CD14-positive monocyte (primary cell): ENCODE results near the gene HAP1. TPM values are rescaled to one million over a fixed set of nuclear protein-coding genes. Genes with fewer than 3 reads are reported as not detected.

Experiments used
- DNase-seq, 3 donors: peaks; one replicate each; pipeline ENCODE4 v3.0.0-alpha.2; 2011 to 2022
- H2AFZ ChIP-seq: 2 replicates; pipeline ENCODE4 v1.6.0; 2012; ENCODE audit warnings: mild to moderate bottlenecking, low read depth, low read length, inconsistent platforms; ENCODE audit not compliant: insufficient read depth, poor library complexity, severe bottlenecking
- H3K27ac ChIP-seq, 2 donors: 1 replicate in 1 of 2; 2 replicates in 1 of 2; pipeline ENCODE4 v1.5.1; 2012 to 2013; ENCODE audit warnings: low read length in 2 of 2, control low read depth in 1 of 2, inconsistent platforms in 1 of 2, low read depth in 1 of 2, mild to moderate bottlenecking in 1 of 2
- H3K27me3 ChIP-seq, 2 donors: one replicate each; pipeline versions ENCODE4 v1.6.0 to v1.6.1; 2011 to 2013; ENCODE audit warnings: low read length in 2 of 2; ENCODE audit not compliant: control insufficient read depth in 2 of 2, insufficient read depth in 2 of 2
- H3K36me3 ChIP-seq, 2 donors: replicated peaks in 1 of 2; 1 replicate in 1 of 2; 2 replicates in 1 of 2; pipeline versions ENCODE4 v1.5.1 to v1.6.1; 2012 to 2013; ENCODE audit warnings: low read length in 2 of 2, control low read depth in 1 of 2, inconsistent platforms in 1 of 2, mild to moderate bottlenecking in 1 of 2; ENCODE audit not compliant: insufficient read depth in 2 of 2, control insufficient read depth in 1 of 2
- H3K4me1 ChIP-seq, 2 donors: 1 replicate in 1 of 2; 2 replicates in 1 of 2; pipeline versions ENCODE4 v1.5.1 to v1.6.1; 2012 to 2013; ENCODE audit warnings: low read length in 2 of 2, control low read depth in 1 of 2, inconsistent platforms in 1 of 2, mild to moderate bottlenecking in 1 of 2, moderate library complexity in 1 of 2; ENCODE audit not compliant: insufficient read depth in 2 of 2, control insufficient read depth in 1 of 2
- H3K4me2 ChIP-seq: replicated peaks from 2 replicates; pipeline ENCODE3; 2012; ENCODE audit warnings: low read length, moderate library complexity, mild to moderate bottlenecking; ENCODE audit not compliant: poor library complexity, severe bottlenecking; ENCODE audit errors: extremely low read depth
- H3K4me3 ChIP-seq, 3 experiments: fragments of 200-600 bp in 1 of 3; sonication (generic) in 1 of 3; replicated peaks in 1 of 3; 1 replicate in 2 of 3; 2 replicates in 1 of 3; pipeline ENCODE4 v1.5.1; 2011 to 2013; ENCODE audit warnings: low read length in 3 of 3, mild to moderate bottlenecking in 3 of 3, control low read depth in 2 of 3, low read depth in 2 of 3, inconsistent platforms in 1 of 3, moderate library complexity in 1 of 3
- H3K79me2 ChIP-seq: 2 replicates; pipeline ENCODE4 v1.6.0; 2012; ENCODE audit warnings: mild to moderate bottlenecking, control low read depth, inconsistent platforms, low read length, moderate library complexity; ENCODE audit not compliant: insufficient read depth
- H3K9ac ChIP-seq: 2 replicates; pipeline ENCODE4 v1.6.0; 2017; ENCODE audit warnings: low read length, mild to moderate bottlenecking; ENCODE audit not compliant: insufficient read depth, poor library complexity, severe bottlenecking
- H3K9me3 ChIP-seq, 2 donors: replicated peaks in 1 of 2; 1 replicate in 1 of 2; 2 replicates in 1 of 2; pipeline versions ENCODE4 v1.5.1 to v1.6.1; 2012 to 2013; ENCODE audit warnings: low read length in 2 of 2, control low read depth in 1 of 2; ENCODE audit not compliant: control insufficient read depth in 1 of 2, insufficient read depth in 1 of 2
- H4K20me1 ChIP-seq: 2 replicates; pipeline ENCODE4 v1.6.0; 2012; ENCODE audit warnings: mild to moderate bottlenecking, low read length, control low read depth, moderate library complexity; ENCODE audit not compliant: insufficient read depth
- H3K27ac Mint-ChIP-seq, 7 donors: one replicate each; pipeline ENCODE4 v1.8.0; 2020; ENCODE audit warnings: mild to moderate bottlenecking in 7 of 7, mixed read lengths in 7 of 7, moderate library complexity in 6 of 7, inconsistent platforms in 2 of 7
- H3K27me3 Mint-ChIP-seq, 3 donors: one replicate each; pipeline ENCODE4 v1.8.0; 2021 to 2022; ENCODE audit warnings: low read depth in 3 of 3, mild to moderate bottlenecking in 3 of 3, mixed read lengths in 3 of 3, moderate library complexity in 3 of 3, inconsistent platforms in 1 of 3
- H3K36me3 Mint-ChIP-seq, 2 donors: one replicate each; pipeline ENCODE4 v1.8.0; 2020; ENCODE audit warnings: mixed read lengths in 2 of 2, inconsistent platforms in 1 of 2, mild to moderate bottlenecking in 1 of 2
- H3K4me1 Mint-ChIP-seq: one replicate; pipeline ENCODE4 v1.8.0; 2020; ENCODE audit warnings: mild to moderate bottlenecking, mixed read lengths
- H3K4me3 Mint-ChIP-seq, 2 donors: one replicate each; pipeline ENCODE4 v1.8.0; 2020; ENCODE audit warnings: mild to moderate bottlenecking in 2 of 2, mixed read lengths in 2 of 2, moderate library complexity in 1 of 2
- H3K9me3 Mint-ChIP-seq, 7 donors: one replicate each; pipeline ENCODE4 v1.8.0; 2020 to 2022; ENCODE audit warnings: mixed read lengths in 7 of 7, mild to moderate bottlenecking in 6 of 7, moderate library complexity in 6 of 7, inconsistent platforms in 2 of 7
- WGBS: methylation state at CpG from one replicate; pipeline ENCODE4 v1.1.5; 2013; ENCODE audit warnings: missing lambda C conversion rate; ENCODE audit not compliant: insufficient coverage; 5-methylcytosine and 5-hydroxymethylcytosine counted together
- intact Hi-C, 2 donors: fragments of 100-400 bp; cut with micrococcal nuclease; formaldehyde crosslinking; loops; one replicate each; pipeline versions ENCODE4 v1.15.0 to v1.15.1; 2023
- polyA plus RNA-seq, 3 donors: library from polyadenylated mRNA; depleted of rRNA in 1 of 3; unstranded in 2 of 3; stranded (reverse) in 1 of 3; fragments of 300-500 nt in 2 of 3; fragments of >200 nt in 1 of 3; fragmentation: Illumina TruSeq in 2 of 3; gene quantifications; 1 replicate in 2 of 3; 2 replicates in 1 of 3; pipeline ENCODE4 v1.2.3, GENCODE V29; 2012 to 2021
- TF ChIP-seq, protein P1 (sequence below): fragments of 200-600 bp; IDR thresholded peaks from one replicate; pipeline ENCODE4 v1.8.0; 2022; ENCODE audit warnings: antibody characterized with exemption, mild to moderate bottlenecking

HAP1 gene
- polyA plus RNA-seq, 3 donors, result not detected

DNA sequence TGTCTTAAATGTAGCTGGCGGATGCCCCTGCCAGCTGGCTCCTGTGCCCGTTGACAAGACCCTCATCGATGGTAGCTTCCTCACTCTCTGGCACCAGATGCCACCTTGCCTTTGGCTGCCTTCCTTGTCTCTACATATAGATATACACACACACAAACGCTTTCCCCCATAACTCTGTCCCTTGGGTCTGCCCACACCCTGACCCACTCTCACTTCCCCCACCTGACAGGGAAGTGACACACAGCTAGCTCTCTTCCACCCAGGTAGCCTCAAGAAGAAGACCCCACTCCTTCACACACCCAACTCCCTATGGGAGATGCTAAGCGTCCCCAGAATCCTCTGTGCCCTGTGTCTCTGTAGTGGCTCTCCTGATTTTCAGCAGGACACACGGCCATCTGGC, 26.4 kb upstream of the HAP1 start:
- TF ChIP-seq, protein P1, sequence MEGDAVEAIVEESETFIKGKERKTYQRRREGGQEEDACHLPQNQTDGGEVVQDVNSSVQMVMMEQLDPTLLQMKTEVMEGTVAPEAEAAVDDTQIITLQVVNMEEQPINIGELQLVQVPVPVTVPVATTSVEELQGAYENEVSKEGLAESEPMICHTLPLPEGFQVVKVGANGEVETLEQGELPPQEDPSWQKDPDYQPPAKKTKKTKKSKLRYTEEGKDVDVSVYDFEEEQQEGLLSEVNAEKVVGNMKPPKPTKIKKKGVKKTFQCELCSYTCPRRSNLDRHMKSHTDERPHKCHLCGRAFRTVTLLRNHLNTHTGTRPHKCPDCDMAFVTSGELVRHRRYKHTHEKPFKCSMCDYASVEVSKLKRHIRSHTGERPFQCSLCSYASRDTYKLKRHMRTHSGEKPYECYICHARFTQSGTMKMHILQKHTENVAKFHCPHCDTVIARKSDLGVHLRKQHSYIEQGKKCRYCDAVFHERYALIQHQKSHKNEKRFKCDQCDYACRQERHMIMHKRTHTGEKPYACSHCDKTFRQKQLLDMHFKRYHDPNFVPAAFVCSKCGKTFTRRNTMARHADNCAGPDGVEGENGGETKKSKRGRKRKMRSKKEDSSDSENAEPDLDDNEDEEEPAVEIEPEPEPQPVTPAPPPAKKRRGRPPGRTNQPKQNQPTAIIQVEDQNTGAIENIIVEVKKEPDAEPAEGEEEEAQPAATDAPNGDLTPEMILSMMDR, result no peak
- intact Hi-C loops, result no loop called here
- Histone ChIP-seq H3K4me3 (no peak overlapping the region), H3K4me2 (no peak overlapping the region), H3K4me1 (no peaks in the 10 kb centered on the region), H2AFZ (no peak overlapping the region), H3K27me3 (no peaks in the 10 kb centered on the region), H3K9me3 (no peaks in the 10 kb centered on the region), H4K20me1 (no peaks in the 10 kb centered on the region), H3K79me2 (no peaks in the 10 kb centered on the region), H3K9ac (no peak overlapping the region), H3K27ac (no peak overlapping the region), H3K36me3 (peaks cover 61 to 81% of the 10 kb centered on the region in 2 donors)
- 89% methylated on average over 4 of the region's 6 CpGs for WGBS
- no peak for DNase-seq
- H3K27ac Mint-ChIP-seq, result peak overlapping the region in 1 of 7 donors; percentile 32
- peaks cover 0 to 5% (median 0%) of the 10 kb centered on the region in 3 donors for H3K27me3 Mint-ChIP-seq
- H3K9me3 Mint-ChIP-seq, result no peaks in the 10 kb centered on the region
- H3K36me3 Mint-ChIP-seq, result peaks cover 37 to 39% of the 10 kb centered on the region in 2 donors
- H3K4me3 Mint-ChIP-seq, result no peak overlapping the region
- H3K4me1 Mint-ChIP-seq, result no peaks in the 10 kb centered on the region

DNA sequence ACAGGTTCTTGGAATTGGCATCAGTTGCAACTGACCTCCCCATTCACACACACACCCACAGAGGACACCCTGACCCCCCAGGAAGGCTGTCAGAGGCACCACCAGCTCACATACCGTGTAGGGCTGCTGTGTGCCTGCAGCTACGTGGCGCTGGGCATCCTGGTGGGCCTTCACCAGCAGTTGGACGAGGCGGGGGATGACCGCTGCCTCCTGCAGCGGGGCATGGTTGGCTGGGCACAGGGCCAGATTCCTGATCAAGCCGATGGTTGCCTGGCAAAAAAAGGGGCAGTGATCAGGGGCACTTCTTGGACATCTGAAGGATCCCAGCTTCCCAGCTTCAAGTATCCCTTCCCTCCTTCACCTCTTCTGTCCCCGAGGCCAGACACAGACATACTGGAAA, 24.2 kb upstream of the HAP1 start:
- DNase-seq, result no peak
- Histone ChIP-seq H3K4me2 (no peak overlapping the region), H3K9ac (no peak overlapping the region), H3K79me2 (no peaks in the 10 kb centered on the region), H3K36me3 (peaks cover 45 to 74% of the 10 kb centered on the region in 2 donors), H3K4me1 (no peaks in the 10 kb centered on the region), H3K4me3 (no peak overlapping the region), H3K27ac (no peak overlapping the region), H4K20me1 (no peaks in the 10 kb centered on the region), H3K27me3 (no peaks in the 10 kb centered on the region), H3K9me3 (no peaks in the 10 kb centered on the region), H2AFZ (no peak overlapping the region)
- no peak overlapping the region for H3K4me3 Mint-ChIP-seq
- 94% methylated on average over 7 of the region's 9 CpGs for WGBS
- H3K27me3 Mint-ChIP-seq, result peaks cover 0 to 4% (median 0%) of the 10 kb centered on the region in 3 donors
- intact Hi-C loops, result no loop called here
- H3K9me3 Mint-ChIP-seq, result no peaks in the 10 kb centered on the region
- H3K27ac Mint-ChIP-seq, result no peak overlapping the region
- H3K36me3 Mint-ChIP-seq, result peaks cover 29 to 33% of the 10 kb centered on the region in 2 donors
- TF ChIP-seq, protein P1, result no peak
- H3K4me1 Mint-ChIP-seq, result no peaks in the 10 kb centered on the region
